Dermis blood vessel endothelial cell (primary cell): Measurements from ENCODE around the gene GATA5. TPM values are rescaled to one million over a fixed set of nuclear protein-coding genes. Genes with fewer than 3 reads are reported as not detected.
A peak's percentile ranks its signal among the peaks of the same experiment; 100 is the strongest.

Source experiments
- DNase-seq: peaks from one replicate; pipeline ENCODE4 v3.0.0; 2010
- total RNA-seq: library from RNA; depleted of rRNA; stranded (reverse); fragments of >200 nt; gene quantifications from 2 replicates; pipeline ENCODE4 v1.2.3, GENCODE V29; 2014

GATA5 gene, protein sequence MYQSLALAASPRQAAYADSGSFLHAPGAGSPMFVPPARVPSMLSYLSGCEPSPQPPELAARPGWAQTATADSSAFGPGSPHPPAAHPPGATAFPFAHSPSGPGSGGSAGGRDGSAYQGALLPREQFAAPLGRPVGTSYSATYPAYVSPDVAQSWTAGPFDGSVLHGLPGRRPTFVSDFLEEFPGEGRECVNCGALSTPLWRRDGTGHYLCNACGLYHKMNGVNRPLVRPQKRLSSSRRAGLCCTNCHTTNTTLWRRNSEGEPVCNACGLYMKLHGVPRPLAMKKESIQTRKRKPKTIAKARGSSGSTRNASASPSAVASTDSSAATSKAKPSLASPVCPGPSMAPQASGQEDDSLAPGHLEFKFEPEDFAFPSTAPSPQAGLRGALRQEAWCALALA
- not detected in 2 replicates for total RNA-seq

DNA sequence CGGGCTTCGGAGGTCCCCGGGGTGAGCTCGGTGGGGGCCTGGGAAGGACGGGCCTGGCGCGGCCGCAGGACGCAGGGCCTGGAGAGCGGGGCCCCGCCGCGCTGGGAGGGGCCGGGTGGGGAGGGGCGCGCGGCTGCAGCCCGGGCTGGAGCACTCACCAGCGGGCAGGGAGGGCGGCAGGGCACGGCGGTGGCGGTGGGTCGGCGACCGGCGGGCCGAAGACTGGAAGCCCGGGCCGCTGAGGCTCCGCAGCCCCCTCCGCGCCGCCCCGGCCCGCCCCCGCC lies at the start of gene GATA5:
GATA5 (minus strand) TSS at position 224 of the 284 bp plus-strand sequence. CDS start 474 bp downstream, outside the sequence.
- DNase-seq = no peak

DNA sequence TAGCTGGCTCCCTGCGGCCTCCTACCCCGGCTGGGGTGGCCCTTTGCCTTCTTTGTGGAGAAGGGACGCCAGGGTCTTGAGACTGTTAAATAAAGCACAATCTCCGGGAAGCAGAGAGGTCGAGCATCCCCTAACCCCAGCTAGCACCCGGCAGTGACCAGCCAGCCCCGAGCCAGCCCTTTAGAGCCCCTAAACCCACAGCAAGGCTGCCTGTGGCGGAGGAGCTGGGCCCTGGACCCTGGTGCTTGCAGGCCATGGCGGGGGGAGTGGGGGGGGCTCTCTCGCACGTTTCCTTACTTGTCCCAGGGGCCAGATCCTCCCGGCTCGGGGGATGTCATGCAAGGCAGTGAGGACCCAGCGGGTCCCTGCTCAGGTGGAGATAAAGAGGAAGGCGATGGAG lies 49.2 kb upstream of the GATA5 start:
- no peak for DNase-seq

DNA sequence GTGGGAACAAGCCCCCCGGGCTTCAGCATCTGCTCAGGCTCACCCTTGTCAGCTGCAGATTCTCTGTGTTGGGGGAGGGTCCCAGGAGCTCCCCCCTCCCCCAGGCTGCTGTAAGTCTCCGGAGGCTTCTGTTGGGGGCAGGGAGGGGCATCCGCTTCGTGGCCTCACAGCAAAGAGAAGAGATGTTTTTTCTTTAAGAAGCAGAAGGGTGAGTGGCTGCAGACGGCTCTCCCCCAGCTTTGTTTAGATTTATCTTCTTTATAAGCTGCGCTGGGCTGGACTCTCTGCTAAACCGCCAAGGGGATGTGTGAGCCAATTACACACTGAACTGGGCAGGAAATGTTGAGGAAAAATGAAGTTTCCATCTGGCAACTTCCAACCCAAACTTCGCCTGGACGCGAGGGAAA lies 48.7 kb upstream of the GATA5 start:
- no peak for DNase-seq

GRCh38 chr20:62523473-62524203 lies 47.8 kb upstream of the GATA5 start:
- no peak for DNase-seq

- DNase-seq = no peak
Observed at GRCh38 chr20:62522748-62523396, 47.1 kb upstream of the GATA5 start.

DNA sequence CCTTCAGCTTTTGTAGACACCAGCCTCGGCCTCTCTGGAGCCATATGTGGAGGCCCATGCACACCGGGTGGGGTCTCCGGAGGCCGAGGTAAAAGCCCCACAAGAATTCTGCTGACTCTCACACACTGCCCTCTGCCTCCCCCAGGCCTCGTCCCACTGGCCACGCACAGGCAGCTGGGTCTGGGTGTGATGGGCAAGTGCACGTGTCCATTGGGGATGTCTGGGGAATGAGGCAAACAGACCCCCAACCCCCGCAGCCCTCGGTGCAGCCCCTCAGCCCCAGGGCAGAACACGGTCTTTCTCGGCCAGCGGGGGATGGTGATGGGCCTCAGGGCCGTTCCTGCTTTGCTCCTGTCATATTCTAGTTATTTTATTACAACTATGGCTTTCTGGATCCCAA lies 44.0 kb upstream of the GATA5 start:
- no peak for DNase-seq

DNA sequence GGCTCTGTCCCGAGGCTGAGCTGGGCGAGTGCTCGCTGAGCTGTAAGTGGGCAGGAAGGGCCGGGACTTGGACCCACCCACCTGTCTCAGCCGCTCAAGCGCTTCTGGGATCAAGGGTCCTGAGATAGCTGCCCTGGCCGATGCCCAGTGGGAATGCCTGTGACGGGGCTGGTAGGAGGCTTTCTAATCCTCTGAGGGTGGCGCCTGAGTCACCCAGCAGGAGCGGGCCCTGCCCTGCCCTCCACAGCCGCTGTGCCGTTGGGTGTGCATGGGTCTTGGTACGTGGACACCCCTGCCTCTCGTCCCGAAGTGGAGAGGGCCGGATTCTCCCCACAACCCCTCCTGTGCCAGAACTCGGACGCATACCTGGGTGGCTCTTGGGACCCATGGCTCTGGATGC lies 43.1 kb upstream of the GATA5 start:
- DNase-seq = no peak

DNA sequence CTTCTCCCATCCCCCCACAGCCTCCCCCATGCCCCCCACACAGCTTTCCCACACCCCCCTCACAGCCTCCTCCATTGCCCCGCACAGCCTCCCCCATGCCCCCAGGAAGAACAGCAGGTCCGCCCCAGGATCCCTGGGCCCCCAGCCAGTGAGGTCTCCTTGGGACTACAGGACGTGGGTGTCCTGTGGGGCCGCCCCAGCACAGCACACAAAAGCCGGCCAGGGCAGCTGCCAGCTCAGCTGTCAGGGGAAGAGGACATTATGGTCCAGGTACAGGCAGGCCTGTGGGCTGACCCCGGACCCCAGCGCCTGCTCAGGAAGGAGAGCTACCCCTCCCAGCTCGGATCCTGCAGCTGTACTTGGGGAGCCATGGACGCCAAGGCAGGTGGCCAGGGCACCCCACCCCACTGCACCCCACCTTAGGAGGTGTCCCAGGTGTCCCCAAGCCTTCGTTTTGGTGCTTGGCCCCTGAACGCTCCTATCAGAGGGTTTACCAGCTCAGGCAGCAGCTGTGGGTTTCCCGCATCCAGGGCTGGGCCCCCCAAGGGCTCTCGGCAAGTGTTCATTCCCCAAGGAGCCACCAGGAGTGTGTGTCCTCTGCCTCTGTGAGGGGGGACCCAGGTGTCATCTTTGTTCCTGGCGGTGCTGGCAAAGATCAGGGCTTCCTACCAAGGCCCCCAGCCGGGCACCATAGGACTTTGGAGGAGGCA lies 42.3 kb upstream of the GATA5 start:
- DNase-seq = no peak

DNA sequence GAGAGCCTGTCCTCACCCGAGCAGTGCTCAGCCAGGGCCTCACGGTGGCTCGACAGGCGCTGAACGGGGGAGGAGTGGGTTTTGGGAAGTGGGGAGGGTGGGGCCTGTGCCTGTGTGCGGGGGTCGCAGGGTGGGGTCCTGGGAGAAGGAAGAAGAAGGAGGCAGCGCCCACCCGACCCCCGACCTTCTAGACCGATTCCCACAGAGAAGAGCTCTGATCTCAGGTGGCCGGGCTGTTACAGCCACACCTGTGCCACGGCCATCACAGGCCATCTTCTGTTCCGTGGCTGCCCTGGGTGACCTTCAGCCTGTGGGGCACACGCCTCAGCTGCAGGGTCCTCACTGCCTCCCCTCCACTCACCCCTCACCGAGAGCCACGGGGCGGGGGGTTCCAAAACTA lies 41.4 kb upstream of the GATA5 start:
- DNase-seq = no peak

DNA sequence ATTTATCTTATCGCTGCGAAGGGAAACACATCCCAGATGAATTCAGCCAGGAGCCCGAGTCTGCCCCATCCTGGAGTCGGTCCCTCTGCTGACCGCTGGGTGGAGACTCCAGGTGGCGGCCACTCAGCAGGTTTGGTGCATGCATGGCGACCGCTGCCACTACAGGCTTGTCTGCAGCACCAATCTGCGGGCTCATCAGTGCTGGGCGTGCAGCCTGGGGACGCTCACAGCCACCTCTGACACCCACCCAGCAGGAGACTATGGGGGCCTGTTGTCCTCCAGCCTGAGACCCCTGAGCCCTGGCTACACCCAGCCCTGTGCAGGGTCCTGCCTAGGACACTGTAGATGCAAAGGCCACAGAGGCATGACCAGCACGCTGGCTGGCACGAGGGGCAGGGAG lies 40.5 kb upstream of the GATA5 start:
- peak; percentile 28 for DNase-seq

DNA sequence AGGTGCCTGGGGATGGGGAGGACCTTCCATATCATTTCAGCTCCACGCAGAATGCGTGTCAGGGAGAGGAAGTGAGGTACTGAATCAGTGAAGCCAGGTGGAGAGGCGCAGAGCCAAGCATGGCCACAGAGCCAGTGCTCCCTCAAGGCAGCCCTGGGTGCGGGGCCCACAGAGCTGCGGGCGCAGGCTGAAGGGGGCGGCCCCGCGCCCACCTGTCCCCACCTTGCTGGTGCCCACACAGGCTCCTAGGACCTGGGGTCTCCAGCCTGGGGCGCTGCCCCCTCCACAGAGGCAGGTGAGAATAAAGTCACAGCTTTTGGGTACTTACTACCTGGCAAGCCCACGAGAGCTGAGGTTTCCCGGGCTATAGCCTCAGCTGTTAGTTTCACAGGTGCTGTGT lies 40.0 kb upstream of the GATA5 start:
- no peak for DNase-seq

DNA sequence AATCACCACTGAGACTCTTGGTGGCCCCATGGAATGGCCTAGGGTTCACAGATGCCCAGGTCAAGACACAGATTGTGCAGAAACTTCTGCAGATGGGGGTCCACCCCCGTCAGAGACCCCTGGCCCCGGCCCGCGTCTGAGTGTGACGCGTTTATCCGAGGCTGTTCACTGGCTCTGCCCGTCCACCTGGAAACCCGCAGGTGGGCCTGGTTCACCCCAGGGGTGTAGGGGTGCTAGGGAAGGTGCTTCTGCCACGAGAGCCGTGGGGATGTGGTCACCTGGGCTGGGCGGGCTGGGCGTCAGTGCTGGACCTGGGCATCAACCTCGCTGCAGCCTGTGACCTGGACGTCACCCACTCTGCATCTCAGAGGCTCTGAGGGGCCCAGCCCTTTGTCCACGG lies 39.5 kb upstream of the GATA5 start:
- DNase-seq = no peak

- DNase-seq = no peak
Observed at GRCh38 chr20:62513991-62514390, 38.2 kb upstream of the GATA5 start.

GRCh38 chr20:62511915-62512610 lies 36.3 kb upstream of the GATA5 start:
- no peak for DNase-seq

DNA sequence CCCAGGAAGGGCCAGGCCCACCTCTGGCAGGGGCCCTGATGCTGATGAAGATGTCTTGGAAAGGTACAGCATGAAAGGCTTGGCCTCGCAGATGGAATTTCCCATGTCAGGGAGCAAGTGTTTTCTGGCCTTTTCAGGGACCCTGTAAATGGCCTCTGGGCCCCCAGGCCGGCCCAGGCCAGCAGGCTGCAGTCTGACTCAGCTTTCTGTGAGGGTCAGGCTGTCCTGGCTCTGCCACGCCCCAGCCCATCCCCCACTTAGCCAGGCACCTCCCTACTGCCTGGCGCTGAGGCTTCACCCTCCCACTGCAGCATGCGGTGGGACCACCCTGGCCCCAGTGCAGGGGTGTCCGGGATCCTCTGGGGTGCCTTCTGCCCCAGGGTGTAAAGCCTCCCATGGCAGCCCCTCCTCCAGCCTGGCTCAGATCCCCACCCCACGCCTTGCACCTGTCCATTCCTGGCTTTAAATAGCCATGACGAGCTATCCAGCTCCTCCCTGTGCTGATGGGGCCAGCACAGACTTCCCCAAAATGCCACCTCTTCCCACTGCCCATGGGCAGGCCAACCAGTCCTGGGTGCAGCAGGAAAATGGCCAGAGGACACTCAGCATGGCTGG lies 35.6 kb upstream of the GATA5 start:
- DNase-seq = no peak

DNA sequence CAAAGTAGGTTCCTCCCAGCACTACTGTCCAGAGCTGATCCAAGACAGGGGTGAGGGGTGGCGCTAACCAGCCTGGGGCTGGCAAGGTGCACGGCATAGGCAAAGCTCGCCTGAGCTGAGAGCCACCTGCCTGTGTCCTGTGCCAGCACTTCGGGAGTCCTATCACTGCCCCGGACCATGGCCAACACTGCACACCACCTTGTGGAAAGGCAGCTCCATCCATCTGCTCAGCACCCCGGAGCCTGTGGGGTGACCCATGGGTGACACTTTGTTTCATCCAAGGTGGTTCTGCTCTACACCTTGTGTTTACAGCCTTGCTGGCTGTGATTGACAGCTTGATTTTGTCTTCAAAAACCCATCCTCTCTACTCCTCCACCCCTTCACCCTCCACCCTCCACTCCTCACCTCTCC lies 32.9 kb upstream of the GATA5 start:
- no peak for DNase-seq

GRCh38 chr20:62507991-62508640 lies 32.3 kb upstream of the GATA5 start:
- DNase-seq = no peak

- DNase-seq = no peak
Observed at GRCh38 chr20:62507323-62507722, 31.5 kb upstream of the GATA5 start.

- no peak for DNase-seq
Observed at GRCh38 chr20:62506791-62507190, 31.0 kb upstream of the GATA5 start.

GRCh38 chr20:62506087-62506486 lies 30.3 kb upstream of the GATA5 start:
- DNase-seq = no peak

- DNase-seq = no peak
Observed at GRCh38 chr20:62505337-62506045, 29.7 kb upstream of the GATA5 start.
